SU-DHL-6 (cell line): ENCODE results near the gene EME1.

Experiments used
- H2AFZ ChIP-seq: fragments of 200-600 bp; sonication (generic); 2 replicates; pipeline ENCODE4 v1.6.1; 2014; ENCODE audit warnings: low read depth, mild to moderate bottlenecking, moderate library complexity, mixed read lengths, antibody characterized with exemption, low read length; ENCODE audit not compliant: severe bottlenecking
- H3F3A ChIP-seq: fragments of 200-600 bp; shearing (Covaris generic); 2 replicates; pipeline ENCODE4 v1.6.0; 2016; ENCODE audit warnings: antibody characterized with exemption, mild to moderate bottlenecking; ENCODE audit not compliant: insufficient read depth
- H3K27ac ChIP-seq: fragments of 200-600 bp; sonication (generic); 2 replicates; pipeline ENCODE4 v1.5.1; 2016; ENCODE audit warnings: low read depth, mild to moderate bottlenecking, low read length, moderate library complexity, mixed read lengths
- H3K27me3 ChIP-seq: fragments of 200-600 bp; sonication (generic), shearing (Covaris generic); 2 replicates; pipeline ENCODE4 v1.6.0; 2014; ENCODE audit warnings: mild to moderate bottlenecking, low read length
- H3K36me3 ChIP-seq: fragments of 200-600 bp; sonication (generic); 2 replicates; pipeline ENCODE4 v1.6.1; 2014; ENCODE audit warnings: mild to moderate bottlenecking, low read length, mixed read lengths
- H3K4me2 ChIP-seq: fragments of 300-600, 200-600 bp; shearing (Covaris generic), sonication (generic); 2 replicates; pipeline ENCODE4 v1.6.0; 2014; ENCODE audit warnings: low read length, low read depth, mild to moderate bottlenecking; ENCODE audit not compliant: poor library complexity, severe bottlenecking
- H3K4me3 ChIP-seq: fragments of 200-600 bp; sonication (generic); 2 replicates; pipeline ENCODE4 v1.5.1; 2014; ENCODE audit warnings: antibody characterized with exemption, low read length, mild to moderate bottlenecking, mixed read lengths; ENCODE audit not compliant: insufficient read depth, poor library complexity, severe bottlenecking
- H3K79me2 ChIP-seq: fragments of 200-600 bp; sonication (generic); 2 replicates; pipeline ENCODE4 v1.6.1; 2014; ENCODE audit warnings: mild to moderate bottlenecking, low read length, moderate library complexity; ENCODE audit not compliant: insufficient read depth
- H3K9ac ChIP-seq: fragments of 200-600 bp; sonication (generic); 2 replicates; pipeline ENCODE4 v1.7.0; 2014; ENCODE audit warnings: mild to moderate bottlenecking, low read length
- H3K9me2 ChIP-seq: fragments of 200-600 bp; sonication (generic); replicated peaks from 2 replicates; pipeline ENCODE4 v1.6.1; 2014; ENCODE audit warnings: low read length; ENCODE audit not compliant: insufficient read depth
- H3K9me3 ChIP-seq: fragments of 200-600 bp; sonication (generic); 2 replicates; pipeline ENCODE4 v1.6.1; 2014; ENCODE audit warnings: low read length, mixed read lengths; ENCODE audit not compliant: insufficient read depth
- H4K20me1 ChIP-seq: fragments of 200-600 bp; sonication (generic); 2 replicates; pipeline ENCODE4 v1.6.1; 2014; ENCODE audit warnings: low read depth, mild to moderate bottlenecking, antibody characterized with exemption, low read length, moderate library complexity, mixed read lengths
- EZH2phosphoT487 ChIP-seq: fragments of 200-600 bp; sonication (generic), shearing (Covaris generic); conservative IDR thresholded peaks from 2 replicates; pipeline ENCODE4 v1.6.1; 2018; ENCODE audit warnings: mild to moderate bottlenecking, antibody characterized with exemption, low read length, moderate library complexity, mixed read lengths
- TF ChIP-seq, protein P1 (sequence below): fragments of 200-600 bp; sonication (generic); IDR thresholded peaks from one replicate; pipeline ENCODE4 v1.5.1; 2017; ENCODE audit warnings: antibody characterized with exemption, mild to moderate bottlenecking, low read length, moderate library complexity; ENCODE audit not compliant: insufficient read depth, poor library complexity, severe bottlenecking

Gene EME1

DNA sequence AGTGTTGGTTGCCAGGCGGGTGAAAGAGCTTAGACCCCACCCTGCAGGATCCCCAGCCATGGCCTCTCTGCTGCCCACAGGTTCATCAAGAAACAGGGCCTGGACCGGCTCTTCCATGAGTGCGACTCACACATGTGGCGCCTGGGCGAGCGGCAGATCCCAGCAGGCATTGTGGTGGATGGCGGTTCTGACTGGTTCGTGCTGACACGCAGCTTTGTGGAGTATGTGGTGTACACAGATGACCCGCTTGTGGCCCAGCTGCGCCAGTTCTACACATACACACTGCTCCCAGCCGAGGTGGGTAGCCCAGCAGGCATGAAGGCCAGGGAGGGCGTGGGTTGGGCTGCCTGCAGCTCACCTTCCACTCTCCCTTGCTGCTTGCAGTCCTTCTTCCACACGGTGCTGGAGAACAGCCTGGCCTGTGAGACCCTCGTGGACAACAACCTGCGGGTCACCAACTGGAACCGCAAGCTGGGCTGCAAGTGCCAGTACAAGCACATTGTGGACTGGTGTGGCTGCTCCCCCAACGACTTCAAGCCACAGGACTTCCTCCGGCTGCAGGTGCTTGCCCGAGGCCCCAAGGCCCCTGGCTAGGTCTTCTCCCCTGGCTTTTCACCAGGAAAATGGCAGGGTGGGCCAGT is 17.2 kb upstream of the EME1 start:
- no peaks in the 10 kb centered on the region for H3K79me2 ChIP-seq
- no peaks in the 10 kb centered on the region for H3K27me3 ChIP-seq
- TF ChIP-seq, protein P1, sequence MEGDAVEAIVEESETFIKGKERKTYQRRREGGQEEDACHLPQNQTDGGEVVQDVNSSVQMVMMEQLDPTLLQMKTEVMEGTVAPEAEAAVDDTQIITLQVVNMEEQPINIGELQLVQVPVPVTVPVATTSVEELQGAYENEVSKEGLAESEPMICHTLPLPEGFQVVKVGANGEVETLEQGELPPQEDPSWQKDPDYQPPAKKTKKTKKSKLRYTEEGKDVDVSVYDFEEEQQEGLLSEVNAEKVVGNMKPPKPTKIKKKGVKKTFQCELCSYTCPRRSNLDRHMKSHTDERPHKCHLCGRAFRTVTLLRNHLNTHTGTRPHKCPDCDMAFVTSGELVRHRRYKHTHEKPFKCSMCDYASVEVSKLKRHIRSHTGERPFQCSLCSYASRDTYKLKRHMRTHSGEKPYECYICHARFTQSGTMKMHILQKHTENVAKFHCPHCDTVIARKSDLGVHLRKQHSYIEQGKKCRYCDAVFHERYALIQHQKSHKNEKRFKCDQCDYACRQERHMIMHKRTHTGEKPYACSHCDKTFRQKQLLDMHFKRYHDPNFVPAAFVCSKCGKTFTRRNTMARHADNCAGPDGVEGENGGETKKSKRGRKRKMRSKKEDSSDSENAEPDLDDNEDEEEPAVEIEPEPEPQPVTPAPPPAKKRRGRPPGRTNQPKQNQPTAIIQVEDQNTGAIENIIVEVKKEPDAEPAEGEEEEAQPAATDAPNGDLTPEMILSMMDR = no peak
- no peak for TF ChIP-seq EZH2phosphoT487
- no peaks in the 10 kb centered on the region for H4K20me1 ChIP-seq
- H3K27ac ChIP-seq = no peak overlapping the region
- no peak overlapping the region for H3K4me3 ChIP-seq
- no peaks in the 10 kb centered on the region for H3K36me3 ChIP-seq
- H2AFZ ChIP-seq = no peak overlapping the region
- H3K9me2 ChIP-seq = no peaks in the 10 kb centered on the region
- no peak overlapping the region for H3K4me2 ChIP-seq
- no peaks in the 10 kb centered on the region for H3F3A ChIP-seq
- no peak overlapping the region for H3K9ac ChIP-seq
- no peaks in the 10 kb centered on the region for H3K9me3 ChIP-seq

DNA sequence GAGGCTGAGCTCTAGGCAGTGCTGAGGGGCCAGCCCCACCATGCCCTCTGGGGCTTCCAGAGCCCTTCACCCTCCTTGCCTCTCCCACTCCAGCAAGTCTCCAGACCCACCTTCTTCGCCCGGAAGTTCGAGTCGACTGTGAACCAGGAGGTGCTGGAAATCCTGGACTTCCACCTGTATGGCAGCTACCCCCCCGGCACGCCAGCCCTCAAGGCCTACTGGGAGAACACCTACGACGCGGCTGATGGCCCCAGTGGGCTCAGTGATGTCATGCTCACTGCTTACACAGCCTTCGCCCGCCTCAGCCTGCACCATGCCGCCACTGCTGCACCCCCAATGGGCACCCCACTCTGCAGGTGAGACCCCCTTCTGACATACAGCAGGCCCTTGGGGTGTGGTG is 16.6 kb upstream of the EME1 start:
- Histone ChIP-seq H3K9ac (no peak overlapping the region), H3K27ac (no peak overlapping the region), H3K4me2 (no peak overlapping the region), H3K27me3 (no peaks in the 10 kb centered on the region), H3K36me3 (no peaks in the 10 kb centered on the region), H3K79me2 (no peaks in the 10 kb centered on the region), H3K9me3 (no peaks in the 10 kb centered on the region), H4K20me1 (no peaks in the 10 kb centered on the region), H3F3A (no peaks in the 10 kb centered on the region), H2AFZ (no peak overlapping the region), H3K4me3 (no peak overlapping the region), H3K9me2 (no peaks in the 10 kb centered on the region)
- TF ChIP-seq, protein P1 = no peak
- TF ChIP-seq EZH2phosphoT487 = no peak

DNA sequence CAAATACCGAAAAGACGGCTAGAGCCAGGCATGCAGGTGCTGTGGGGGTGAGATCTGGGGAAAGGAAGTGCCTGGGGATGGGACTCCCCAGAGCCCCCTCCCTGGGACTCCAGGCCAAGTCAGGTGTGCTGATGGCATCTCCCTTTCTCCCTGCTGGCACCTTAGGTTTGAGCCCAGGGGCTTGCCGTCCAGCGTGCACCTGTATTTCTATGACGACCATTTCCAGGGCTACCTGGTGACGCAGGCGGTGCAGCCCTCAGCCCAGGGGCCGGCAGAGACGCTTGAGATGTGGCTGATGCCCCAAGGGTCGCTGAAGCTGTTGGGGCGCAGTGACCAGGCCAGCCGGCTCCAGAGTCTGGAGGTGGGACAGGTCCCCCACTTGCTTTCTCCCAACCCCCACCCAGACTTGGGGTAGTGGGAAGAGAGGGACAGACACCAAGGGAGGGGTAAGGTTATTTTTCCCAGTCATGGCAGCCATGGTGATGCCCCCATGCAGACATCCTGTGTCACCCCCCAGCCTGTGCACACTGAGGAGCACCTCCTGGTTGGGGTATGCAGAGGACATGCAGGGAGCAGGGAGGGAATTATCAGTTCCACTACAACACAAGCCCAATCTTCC is 16.0 kb upstream of the EME1 start:
- Histone ChIP-seq H3K9ac (no peak overlapping the region), H3K27ac (no peak overlapping the region), H4K20me1 (no peaks in the 10 kb centered on the region), H3K9me2 (no peaks in the 10 kb centered on the region), H3F3A (no peaks in the 10 kb centered on the region), H3K4me2 (no peak overlapping the region), H3K4me3 (no peak overlapping the region), H3K36me3 (no peaks in the 10 kb centered on the region), H3K27me3 (no peaks in the 10 kb centered on the region), H2AFZ (no peak overlapping the region), H3K9me3 (no peaks in the 10 kb centered on the region), H3K79me2 (no peaks in the 10 kb centered on the region)
- TF ChIP-seq, protein P1 = no peak
- TF ChIP-seq EZH2phosphoT487 = no peak
